HEK293T (cell line): ENCODE results near the gene AEN.

ENCODE experiments used
- SP1 ChIP-seq: fragments of 450-650 bp; IDR thresholded peaks from 2 replicates; pipeline ENCODE4 v1.6.1; 2017
- TARDBP ChIP-seq: fragments of 450-650 bp; IDR thresholded peaks from 2 replicates; pipeline ENCODE4 v1.6.1; 2016
- ZNF384 ChIP-seq: fragments of 450-650 bp; IDR thresholded peaks from 2 replicates; pipeline ENCODE4 v1.6.1; 2016

- TF ChIP-seq ZNF384, result no peak
- TF ChIP-seq SP1, result no peak
- TF ChIP-seq TARDBP, result no peak
Measured at GRCh38 chr15:88636050-88636449, 14.9 kb downstream of the AEN start.
